Glutamatergic neuron (in vitro differentiated cells): ENCODE results near the gene NUP85. TPM values are rescaled to one million over a fixed set of nuclear protein-coding genes. Genes with fewer than 3 reads are reported as not detected.
A peak's percentile ranks its signal among the peaks of the same experiment; 100 is the strongest.

Source experiments
- DNase-seq: peaks from one replicate; pipeline ENCODE4 v3.0.0; 2022
- H3K27ac Mint-ChIP-seq: one replicate; pipeline ENCODE4 v1.8.0; 2020; ENCODE audit warnings: mild to moderate bottlenecking, mixed read lengths, inconsistent platforms; ENCODE audit not compliant: unreplicated experiment
- H3K27me3 Mint-ChIP-seq: one replicate; pipeline ENCODE4 v1.8.0; 2020; ENCODE audit warnings: mild to moderate bottlenecking, moderate library complexity, mixed read lengths, inconsistent platforms; ENCODE audit not compliant: unreplicated experiment
- H3K36me3 Mint-ChIP-seq: one replicate; pipeline ENCODE4 v1.8.0; 2020; ENCODE audit warnings: mild to moderate bottlenecking, mixed read lengths, inconsistent platforms; ENCODE audit not compliant: unreplicated experiment
- H3K4me1 Mint-ChIP-seq: one replicate; pipeline ENCODE4 v1.8.0; 2020; ENCODE audit warnings: mild to moderate bottlenecking, low read depth, mixed read lengths, inconsistent platforms; ENCODE audit not compliant: unreplicated experiment
- H3K4me3 Mint-ChIP-seq: one replicate; pipeline ENCODE4 v1.8.0; 2020; ENCODE audit warnings: mild to moderate bottlenecking, mixed read lengths, inconsistent platforms; ENCODE audit not compliant: unreplicated experiment
- H3K9me3 Mint-ChIP-seq: one replicate; pipeline ENCODE4 v1.8.0; 2020; ENCODE audit warnings: mild to moderate bottlenecking, moderate library complexity, mixed read lengths, inconsistent platforms; ENCODE audit not compliant: unreplicated experiment
- total RNA-seq: library from RNA; stranded (reverse); fragmentation: NEBNext Ultra II Directional; extraction: Animal tissue kit (Norgen Biotek cat#: 25700); gene quantifications from one replicate; pipeline ENCODE4 v1.2.1, GENCODE V29; 2021; ENCODE audit not compliant: unreplicated experiment
- TF ChIP-seq, protein P1 (sequence below): fragments of 200-600 bp; sonication (generic); IDR thresholded peaks from one replicate; pipeline ENCODE4 v1.5.0; 2021; ENCODE audit not compliant: partially characterized antibody, unreplicated experiment

Gene NUP85
- total RNA-seq, 1 donor from 2014 or later: 58.9 TPM

DNA sequence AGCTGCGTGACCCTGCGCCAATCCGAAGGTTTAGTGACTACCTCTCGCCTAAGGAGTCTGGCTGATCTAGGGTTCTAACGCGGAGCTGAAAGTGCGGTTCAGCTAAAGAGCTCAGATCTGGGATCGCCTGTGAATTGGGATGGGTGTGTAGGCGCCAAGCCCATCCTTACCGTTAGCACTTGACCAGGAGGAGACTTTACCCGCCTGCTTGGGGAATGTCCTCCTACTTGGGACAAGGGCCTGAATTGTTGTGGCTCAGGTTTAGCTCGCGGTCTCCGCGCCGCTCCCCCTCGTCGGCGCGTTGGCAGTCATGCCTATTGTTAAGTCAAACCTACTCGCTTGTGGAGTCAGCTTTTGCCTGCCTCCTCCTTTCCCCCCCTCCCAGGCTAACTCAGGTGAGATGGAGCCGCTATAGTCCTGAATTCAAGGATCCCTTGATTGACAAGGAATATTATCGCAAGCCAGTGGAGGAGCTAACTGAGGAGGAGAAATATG is 56.7 kb downstream of the NUP85 start:
- peaks cover 9% of the 10 kb centered on the region for H3K4me1 Mint-ChIP-seq
- H3K27ac Mint-ChIP-seq: peak overlapping the region; percentile 98
- H3K27me3 Mint-ChIP-seq: peaks cover 2% of the 10 kb centered on the region
- TF ChIP-seq, protein P1, sequence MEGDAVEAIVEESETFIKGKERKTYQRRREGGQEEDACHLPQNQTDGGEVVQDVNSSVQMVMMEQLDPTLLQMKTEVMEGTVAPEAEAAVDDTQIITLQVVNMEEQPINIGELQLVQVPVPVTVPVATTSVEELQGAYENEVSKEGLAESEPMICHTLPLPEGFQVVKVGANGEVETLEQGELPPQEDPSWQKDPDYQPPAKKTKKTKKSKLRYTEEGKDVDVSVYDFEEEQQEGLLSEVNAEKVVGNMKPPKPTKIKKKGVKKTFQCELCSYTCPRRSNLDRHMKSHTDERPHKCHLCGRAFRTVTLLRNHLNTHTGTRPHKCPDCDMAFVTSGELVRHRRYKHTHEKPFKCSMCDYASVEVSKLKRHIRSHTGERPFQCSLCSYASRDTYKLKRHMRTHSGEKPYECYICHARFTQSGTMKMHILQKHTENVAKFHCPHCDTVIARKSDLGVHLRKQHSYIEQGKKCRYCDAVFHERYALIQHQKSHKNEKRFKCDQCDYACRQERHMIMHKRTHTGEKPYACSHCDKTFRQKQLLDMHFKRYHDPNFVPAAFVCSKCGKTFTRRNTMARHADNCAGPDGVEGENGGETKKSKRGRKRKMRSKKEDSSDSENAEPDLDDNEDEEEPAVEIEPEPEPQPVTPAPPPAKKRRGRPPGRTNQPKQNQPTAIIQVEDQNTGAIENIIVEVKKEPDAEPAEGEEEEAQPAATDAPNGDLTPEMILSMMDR: no peak
- H3K9me3 Mint-ChIP-seq: peaks cover 6% of the 10 kb centered on the region
- no peak for DNase-seq
- no peaks in the 10 kb centered on the region for H3K36me3 Mint-ChIP-seq
- peak overlapping the region; percentile 99 for H3K4me3 Mint-ChIP-seq

DNA sequence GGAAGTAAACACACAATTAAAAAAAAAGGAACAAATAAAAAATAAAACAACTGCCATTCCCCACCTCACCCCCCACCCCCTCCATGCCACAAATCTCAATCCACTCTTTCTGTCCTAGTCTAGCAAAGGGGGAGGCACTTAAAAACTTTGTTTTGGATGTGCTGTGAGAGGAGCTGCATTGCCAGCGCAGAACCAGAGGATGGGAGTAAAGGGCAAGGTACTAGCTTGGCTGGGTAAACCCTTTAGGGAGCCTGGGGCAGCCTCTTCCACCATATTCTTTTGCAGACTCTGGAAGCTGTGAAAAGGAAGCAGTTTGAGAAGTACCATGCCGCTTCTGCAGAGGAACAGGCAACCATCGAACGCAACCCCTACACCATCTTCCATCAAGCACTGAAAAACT is 57.6 kb downstream of the NUP85 start:
- H3K36me3 Mint-ChIP-seq: no peaks in the 10 kb centered on the region
- peaks cover 5% of the 10 kb centered on the region for H3K27me3 Mint-ChIP-seq
- peaks cover 6% of the 10 kb centered on the region for H3K9me3 Mint-ChIP-seq
- peaks cover 9% of the 10 kb centered on the region for H3K4me1 Mint-ChIP-seq
- H3K4me3 Mint-ChIP-seq: peak overlapping the region; percentile 99
- no peak for DNase-seq
- TF ChIP-seq, protein P1: no peak
- H3K27ac Mint-ChIP-seq: peak overlapping the region; percentile 98

DNA sequence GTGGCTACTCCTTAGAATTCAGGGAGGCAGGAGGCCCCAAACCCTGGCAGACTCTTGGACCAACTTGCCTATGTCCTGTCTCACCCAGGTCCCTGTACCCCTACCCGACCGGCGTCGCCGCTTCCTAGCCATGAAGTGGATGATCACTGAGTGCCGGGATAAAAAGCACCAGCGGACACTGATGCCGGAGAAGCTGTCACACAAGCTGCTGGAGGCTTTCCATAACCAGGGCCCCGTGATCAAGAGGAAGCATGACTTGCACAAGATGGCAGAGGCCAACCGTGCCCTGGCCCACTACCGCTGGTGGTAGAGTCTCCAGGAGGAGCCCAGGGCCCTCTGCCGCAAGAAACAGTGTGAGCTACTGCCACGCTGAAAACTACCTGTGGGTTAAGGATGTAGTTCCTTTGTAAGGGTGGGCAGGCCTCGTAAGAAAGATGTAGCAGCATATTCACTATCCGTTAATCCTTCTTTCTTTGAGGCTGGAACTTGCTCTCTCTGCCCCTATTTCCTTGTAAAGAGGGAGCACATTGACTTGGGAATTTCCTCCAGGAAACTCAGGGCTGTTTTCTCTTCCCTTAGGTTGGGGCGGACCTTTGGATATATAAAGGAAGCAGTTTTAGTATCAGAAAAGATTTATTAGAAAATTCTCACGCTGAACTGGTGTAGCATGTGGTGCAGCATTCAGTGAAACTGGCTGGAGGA is 60.3 kb downstream of the NUP85 start:
- Mint-ChIP-seq H3K27ac (no peak overlapping the region), H3K4me3 (no peak overlapping the region), H3K36me3 (no peaks in the 10 kb centered on the region), H3K4me1 (peaks cover 7% of the 10 kb centered on the region), H3K27me3 (peaks cover 5% of the 10 kb centered on the region), H3K9me3 (peaks cover 9% of the 10 kb centered on the region)
- TF ChIP-seq, protein P1: no peak
- no peak for DNase-seq

DNA sequence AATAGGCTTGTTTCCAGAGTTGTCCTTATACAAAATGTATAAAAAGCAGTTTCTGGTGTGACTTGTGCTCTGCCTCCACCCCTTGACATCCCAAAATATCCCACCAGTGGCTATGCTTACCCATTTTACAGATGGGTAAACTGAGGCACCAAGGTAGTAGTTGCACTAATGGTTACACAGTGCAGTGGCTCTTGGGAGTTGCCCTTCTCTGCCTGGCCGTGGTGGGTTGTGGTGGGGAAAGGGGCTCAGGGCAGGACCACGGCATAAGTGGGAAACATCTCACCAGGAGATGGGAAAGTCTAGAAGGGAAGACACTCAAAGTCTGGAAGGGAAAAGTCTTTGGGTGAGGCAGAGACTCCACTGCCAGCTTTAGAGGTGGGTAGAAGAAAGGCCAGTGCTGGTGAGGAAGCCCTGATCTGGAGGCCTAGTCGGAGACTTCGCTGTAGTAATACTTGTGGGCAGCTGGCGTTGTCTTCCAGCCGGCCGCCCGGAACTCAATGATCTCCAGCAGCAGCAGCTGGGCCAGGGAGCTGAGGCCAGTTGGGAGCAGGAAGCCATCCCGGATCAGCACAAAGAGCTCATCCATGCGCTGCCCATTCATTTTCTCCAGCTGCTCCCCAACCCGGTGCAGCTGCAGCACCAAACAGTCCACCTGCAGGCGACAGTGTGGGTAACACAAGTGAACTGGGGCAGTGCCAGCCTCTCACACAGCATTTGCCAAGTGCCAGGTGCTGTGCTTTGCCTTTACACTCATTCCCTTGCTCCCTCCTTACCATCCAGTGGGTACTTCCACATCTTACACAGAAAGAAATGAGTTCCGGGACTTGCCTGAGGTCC is 61.1 kb downstream of the NUP85 start:
- no peaks in the 10 kb centered on the region for H3K36me3 Mint-ChIP-seq
- no peak overlapping the region for H3K27ac Mint-ChIP-seq
- H3K27me3 Mint-ChIP-seq: peaks cover 5% of the 10 kb centered on the region
- peaks cover 9% of the 10 kb centered on the region for H3K9me3 Mint-ChIP-seq
- H3K4me3 Mint-ChIP-seq: peak overlapping the region; percentile 38
- peaks cover 7% of the 10 kb centered on the region for H3K4me1 Mint-ChIP-seq
- TF ChIP-seq, protein P1: no peak
- DNase-seq: no peak

DNA sequence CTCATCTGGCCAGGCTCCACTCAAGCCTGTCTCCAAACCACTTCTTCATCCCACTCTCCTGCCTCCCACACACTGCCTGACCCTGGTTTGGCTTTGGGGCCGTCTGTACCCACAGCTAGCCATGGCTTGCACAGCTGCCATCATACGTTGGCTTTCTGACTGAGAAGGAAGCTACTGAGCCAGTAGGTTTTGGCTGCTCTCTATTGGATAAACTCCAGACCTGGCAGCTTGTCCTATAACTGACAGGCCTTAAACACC is 61.6 kb downstream of the NUP85 start:
- Mint-ChIP-seq H3K27me3 (peaks cover 5% of the 10 kb centered on the region), H3K9me3 (peaks cover 9% of the 10 kb centered on the region), H3K4me3 (peak overlapping the region; percentile 38), H3K27ac (no peak overlapping the region), H3K36me3 (no peaks in the 10 kb centered on the region), H3K4me1 (peaks cover 9% of the 10 kb centered on the region)
- DNase-seq: no peak
- TF ChIP-seq, protein P1: no peak
